SIG-M5 (cell line): ENCODE measurements around the gene PSG5.
"Not testable (repeated sequence)": the region's sequence is repeated elsewhere in the genome, so short reads cannot be mapped to it uniquely, and the experiment has no call there.

Experiments
- DNase-seq: peaks from one replicate; lab custom pipeline; 2025; lab: John Stamatoyannopoulos, UW

Gene PSG5

GRCh38 chr19:43181869-43182771, 4.2 kb downstream of the PSG5 start:
- not testable (repeated sequence) for DNase-seq

GRCh38 chr19:43179569-43180147, 6.7 kb downstream of the PSG5 start:
- not testable (repeated sequence) for DNase-seq

- not testable (repeated sequence) for DNase-seq
Observed at GRCh38 chr19:43178577-43178976, 7.8 kb downstream of the PSG5 start.

GRCh38 chr19:43165906-43166305, 20.4 kb downstream of the PSG5 start:
- DNase-seq, result not testable (repeated sequence)

- DNase-seq, result not testable (repeated sequence)
Observed at GRCh38 chr19:43163135-43163534, 23.2 kb downstream of the PSG5 start.

GRCh38 chr19:43162261-43162660, 24.1 kb downstream of the PSG5 start:
- not testable (repeated sequence) for DNase-seq

- DNase-seq, result no peak
Observed at GRCh38 chr19:43152214-43152613, 34.1 kb downstream of the PSG5 start.

GRCh38 chr19:43149788-43150187, 36.5 kb downstream of the PSG5 start:
- DNase-seq, result not testable (repeated sequence)

GRCh38 chr19:43148233-43148632, 38.1 kb downstream of the PSG5 start:
- DNase-seq, result no peak

- DNase-seq, result not testable (repeated sequence)
Observed at GRCh38 chr19:43141763-43142162, 44.6 kb downstream of the PSG5 start.

- DNase-seq, result no peak
Observed at GRCh38 chr19:43132696-43133095, 53.6 kb downstream of the PSG5 start.

- DNase-seq, result not testable (repeated sequence)
Observed at GRCh38 chr19:43131281-43131842, 55.0 kb downstream of the PSG5 start.

- not testable (repeated sequence) for DNase-seq
Observed at GRCh38 chr19:43129197-43129596, 57.1 kb downstream of the PSG5 start.

- not testable (repeated sequence) for DNase-seq
Observed at GRCh38 chr19:43127336-43127735, 59.0 kb downstream of the PSG5 start.

- DNase-seq, result no peak
Observed at GRCh38 chr19:43126720-43127119, 59.6 kb downstream of the PSG5 start.

- no peak for DNase-seq
Observed at GRCh38 chr19:43124360-43124759, 62.0 kb downstream of the PSG5 start.

GRCh38 chr19:43120433-43121026, 65.8 kb downstream of the PSG5 start:
- not testable (repeated sequence) for DNase-seq

- DNase-seq, result not testable (repeated sequence)
Observed at GRCh38 chr19:43119526-43119925, 66.8 kb downstream of the PSG5 start.
